Stimulated activated CD4-positive, alpha-beta T cell treated with anti-CD3 and anti-CD28 coated beads, Interleukin-1b, Interleukin-23, amount 100 ng/mL, for 4 hours (primary cell): ENCODE measurements around the gene MAP2K5.

Experiments used
- DNase-seq, 2 donors: peaks; one replicate each; pipeline ENCODE4 v3.0.0-alpha.2; 2020; ENCODE audit warnings: low read depth in 2 of 2

The MAP2K5 gene

GRCh38 chr15:67723294-67724024 lies 181.0 kb downstream of the MAP2K5 start:
- no peak for DNase-seq

- no peak for DNase-seq
Measured at GRCh38 chr15:67724691-67725375, 182.3 kb downstream of the MAP2K5 start.

GRCh38 chr15:67730135-67730534 lies 187.6 kb downstream of the MAP2K5 start:
- no peak for DNase-seq

- DNase-seq = no peak
Measured at GRCh38 chr15:67731112-67731721, 188.7 kb downstream of the MAP2K5 start.

GRCh38 chr15:67732164-67732563 lies 189.7 kb downstream of the MAP2K5 start:
- no peak for DNase-seq

GRCh38 chr15:67732671-67733374 lies 190.3 kb downstream of the MAP2K5 start:
- no peak for DNase-seq

GRCh38 chr15:67735896-67736295 lies 193.4 kb downstream of the MAP2K5 start:
- no peak for DNase-seq

GRCh38 chr15:67736810-67737209 lies 194.3 kb downstream of the MAP2K5 start:
- no peak for DNase-seq

- DNase-seq = no peak
Measured at GRCh38 chr15:67738056-67738455, 195.6 kb downstream of the MAP2K5 start.

GRCh38 chr15:67740405-67740804 lies 197.9 kb downstream of the MAP2K5 start:
- DNase-seq = no peak

- DNase-seq = no peak
Measured at GRCh38 chr15:67741308-67741707, 198.8 kb downstream of the MAP2K5 start.

GRCh38 chr15:67743558-67743957 lies 201.1 kb downstream of the MAP2K5 start:
- no peak for DNase-seq

- DNase-seq = no peak
Measured at GRCh38 chr15:67744331-67745072, 202.0 kb downstream of the MAP2K5 start.

- no peak for DNase-seq
Measured at GRCh38 chr15:67745073-67746006, 202.8 kb downstream of the MAP2K5 start.

GRCh38 chr15:67746022-67746421 lies 203.5 kb downstream of the MAP2K5 start:
- no peak for DNase-seq

- no peak for DNase-seq
Measured at GRCh38 chr15:67746450-67746849, 203.9 kb downstream of the MAP2K5 start.

- DNase-seq = no peak
Measured at GRCh38 chr15:67747921-67748320, 205.4 kb downstream of the MAP2K5 start.

GRCh38 chr15:67750371-67750770 lies 207.9 kb downstream of the MAP2K5 start:
- no peak for DNase-seq

- DNase-seq = no peak
Measured at GRCh38 chr15:67753891-67754290, 211.4 kb downstream of the MAP2K5 start.

GRCh38 chr15:67755264-67755663 lies 212.8 kb downstream of the MAP2K5 start:
- no peak for DNase-seq

GRCh38 chr15:67755936-67756335 lies 213.4 kb downstream of the MAP2K5 start:
- no peak for DNase-seq
